ENCODE results near the gene APBB1IP.

The APBB1IP gene

GRCh38 chr10:26430641-26431163 is 7.4 kb upstream of the APBB1IP start:
- no peak overlapping the region for H3K4me3 ChIP-seq (ENCODE audit: low read depth, low read length)
- peak; percentile 38 for DNase-seq (ENCODE audit: low read depth)
- no peak for TF ChIP-seq CTCF (IDR thresholded peaks at IDR 0.05; ENCODE audit: low read depth, low read length)
- TF ChIP-seq MYC (IDR thresholded peaks at IDR 0.05; ENCODE audit: low read depth, low read length) = no peak
- no peak for TF ChIP-seq POLR2A (IDR thresholded peaks at IDR 0.05; ENCODE audit: extremely low read depth, insufficient read length)
- peak; percentile 74 for TF ChIP-seq MAX (IDR thresholded peaks at IDR 0.05; ENCODE audit: low read depth, low read length)

DNA sequence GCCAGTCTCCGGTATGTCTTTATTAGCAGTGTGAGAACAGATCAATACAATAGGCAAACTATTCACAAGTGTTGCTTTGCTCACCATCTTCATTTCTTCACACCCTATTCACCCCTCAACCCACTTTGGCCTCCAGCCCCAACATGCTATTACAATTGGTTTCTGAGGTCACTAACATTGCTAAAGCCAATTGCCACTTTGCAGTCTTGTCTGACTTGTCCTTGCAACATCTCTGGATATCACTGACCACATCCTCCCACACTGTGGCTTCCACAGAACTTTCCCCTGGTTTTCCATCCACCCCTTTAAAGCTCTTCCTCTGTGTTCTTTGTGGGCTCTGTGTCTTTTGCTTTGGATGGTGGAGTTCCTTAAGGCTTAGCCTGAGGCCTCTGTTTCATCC is 5.2 kb upstream of the APBB1IP start:
- TF ChIP-seq MAX (IDR thresholded peaks at IDR 0.05; ENCODE audit: low read depth, low read length) = no peak
- no peak overlapping the region for H3K4me3 ChIP-seq (ENCODE audit: low read depth, low read length)
- peak; percentile 71 for DNase-seq (ENCODE audit: low read depth)

GRCh38 chr10:26435852-26436251 is 2.3 kb upstream of the APBB1IP start:
- no peak overlapping the region for H3K4me3 ChIP-seq (ENCODE audit: low read depth, low read length)
- DNase-seq (ENCODE audit: low read depth) = no peak
- TF ChIP-seq MYC (IDR thresholded peaks at IDR 0.05; ENCODE audit: low read depth, low read length) (no peak), MAX (IDR thresholded peaks at IDR 0.05; ENCODE audit: low read depth, low read length) (no peak), POLR2A (IDR thresholded peaks at IDR 0.05; ENCODE audit: extremely low read depth, insufficient read length) (no peak), CTCF (IDR thresholded peaks at IDR 0.05; ENCODE audit: low read depth, low read length) (no peak)

DNA sequence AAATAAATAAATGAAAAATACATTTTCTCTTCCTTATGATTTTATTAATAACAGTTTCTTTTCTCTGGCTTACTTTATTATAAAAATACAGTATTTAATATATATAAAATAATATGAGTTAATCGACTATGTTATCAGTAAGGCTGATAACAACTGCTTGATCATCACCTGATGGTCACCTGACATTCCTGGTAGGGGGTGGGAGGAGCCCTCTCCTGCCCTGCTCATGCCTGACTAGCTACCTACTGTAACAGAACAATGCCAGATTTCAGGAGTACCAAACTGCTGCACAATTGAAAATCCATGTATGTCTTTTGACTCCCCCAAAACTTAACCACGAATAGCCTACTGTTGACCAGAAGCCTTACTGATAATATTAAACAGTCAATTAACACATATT is 1.3 kb upstream of the APBB1IP start:
- no peak for DNase-seq (ENCODE audit: low read depth)
- H3K4me3 ChIP-seq (ENCODE audit: low read depth, low read length) = peak overlapping the region; percentile 46
- TF ChIP-seq MAX (IDR thresholded peaks at IDR 0.05; ENCODE audit: low read depth, low read length) (no peak), MYC (IDR thresholded peaks at IDR 0.05; ENCODE audit: low read depth, low read length) (no peak), CTCF (IDR thresholded peaks at IDR 0.05; ENCODE audit: low read depth, low read length) (no peak)

DNA sequence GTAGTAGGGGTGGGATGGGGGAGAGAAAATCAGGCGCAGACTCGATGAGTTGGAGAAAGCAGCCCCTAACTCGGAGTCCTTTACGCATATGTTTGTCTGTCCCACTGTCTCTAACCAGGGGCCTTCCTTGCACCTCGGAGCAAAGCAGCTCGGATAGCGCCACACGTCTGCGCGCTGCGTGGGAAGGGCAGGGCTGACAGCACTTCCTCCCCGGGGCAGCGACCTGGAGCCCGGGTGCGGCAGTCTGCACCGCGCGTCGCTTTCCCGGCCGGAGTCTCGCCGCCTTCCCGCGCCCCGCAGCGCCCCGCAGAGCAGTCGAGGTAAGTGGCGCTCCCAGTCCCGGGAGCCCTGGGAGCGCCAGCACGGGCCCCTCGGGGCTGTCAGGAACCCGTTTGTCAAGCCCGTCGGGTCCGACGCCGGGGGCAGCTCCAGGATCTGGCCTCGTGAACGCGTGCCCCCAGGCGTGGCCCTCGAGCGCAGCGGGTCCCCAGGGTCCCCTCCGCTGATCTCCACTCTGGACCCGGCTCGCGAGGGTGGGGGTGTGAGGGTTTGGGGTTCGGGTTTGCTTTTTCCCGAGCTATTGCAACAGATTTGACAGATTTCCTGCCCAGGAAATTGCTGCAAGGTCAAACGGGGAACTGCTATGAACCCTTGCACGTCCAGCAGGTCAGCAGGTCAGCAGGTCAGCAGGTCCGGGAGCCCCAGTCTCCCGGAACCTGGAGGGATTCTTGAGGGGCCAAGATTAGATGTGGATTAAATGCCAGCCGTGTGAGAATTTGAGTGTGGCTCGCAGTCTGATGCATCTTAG is 597 bp downstream of the APBB1IP start:
- peak; percentile 65 for DNase-seq (ENCODE audit: low read depth)

More for the DNA sequence above, 597 bp downstream of the APBB1IP start:
- TF ChIP-seq MAX (IDR thresholded peaks at IDR 0.05; ENCODE audit: low read depth, low read length) (no peak), MYC (IDR thresholded peaks at IDR 0.05; ENCODE audit: low read depth, low read length) (no peak), CTCF (IDR thresholded peaks at IDR 0.05; ENCODE audit: low read depth, low read length) (no peak), POLR2A (IDR thresholded peaks at IDR 0.05; ENCODE audit: extremely low read depth, insufficient read length) (no peak)
- peak overlapping the region; percentile 71 for H3K4me3 ChIP-seq (ENCODE audit: low read depth, low read length)
